MM.1S (cell line): Measurements from ENCODE around the gene FZR1.

Source experiments
- DNase-seq: peaks from one replicate; pipeline ENCODE4 v3.0.0-alpha.2; 2015
- H2AFZ ChIP-seq: fragments of 300-600 bp; sonication (generic); 2 replicates; pipeline ENCODE4 v1.6.0; 2016; ENCODE audit warnings: antibody characterized with exemption, low read length
- H3F3A ChIP-seq: fragments of 300-600 bp; sonication (generic); 2 replicates; pipeline ENCODE4 v1.6.1; 2016; ENCODE audit warnings: mild to moderate bottlenecking, antibody characterized with exemption, low read length, moderate library complexity, mixed read lengths; ENCODE audit not compliant: insufficient read depth
- H3K27ac ChIP-seq: fragments of 300-600 bp; sonication (generic); 2 replicates; pipeline ENCODE4 v1.5.1; 2016; ENCODE audit warnings: mild to moderate bottlenecking, low read length
- H3K27me3 ChIP-seq: fragments of 300-600 bp; sonication (generic); replicated peaks from 2 replicates; pipeline ENCODE4 v1.6.0; 2016; ENCODE audit warnings: low read length; ENCODE audit not compliant: insufficient read depth
- H3K36me3 ChIP-seq: fragments of 300-600 bp; sonication (generic); replicated peaks from 2 replicates; pipeline ENCODE4 v1.6.1; 2016; ENCODE audit warnings: mild to moderate bottlenecking, low read length, mixed read lengths; ENCODE audit not compliant: insufficient read depth
- H3K4me1 ChIP-seq: fragments of 300-600 bp; sonication (generic); 2 replicates; pipeline ENCODE4 v1.6.1; 2016; ENCODE audit warnings: low read length, mixed read lengths
- H3K4me2 ChIP-seq: fragments of 300-600 bp; sonication (generic); 2 replicates; pipeline ENCODE4 v1.6.0; 2016; ENCODE audit warnings: low read depth, low read length
- H3K4me3 ChIP-seq: fragments of 300-600 bp; sonication (generic); 2 replicates; pipeline ENCODE4 v1.5.1; 2016; ENCODE audit warnings: low read length, mixed read lengths
- H3K79me2 ChIP-seq: fragments of 300-600 bp; sonication (generic); 2 replicates; pipeline ENCODE4 v1.6.1; 2016; ENCODE audit warnings: mixed run types, low read length, mixed read lengths
- H3K9ac ChIP-seq: fragments of 300-600 bp; sonication (generic); 2 replicates; pipeline ENCODE4 v1.6.1; 2016; ENCODE audit warnings: low read length, mixed read lengths
- H3K9me2 ChIP-seq: fragments of 300-600 bp; sonication (generic); replicated peaks from 2 replicates; pipeline ENCODE4 v1.6.1; 2016; ENCODE audit warnings: mild to moderate bottlenecking, low read length, mixed read lengths; ENCODE audit not compliant: insufficient read depth
- H3K9me3 ChIP-seq: fragments of 300-600 bp; sonication (generic); replicated peaks from 2 replicates; pipeline ENCODE4 v1.6.1; 2016; ENCODE audit warnings: mild to moderate bottlenecking, low read length, mixed read lengths; ENCODE audit not compliant: insufficient read depth
- H4K20me1 ChIP-seq: fragments of 300-600 bp; sonication (generic); 2 replicates; pipeline ENCODE4 v1.6.1; 2016; ENCODE audit warnings: mild to moderate bottlenecking, low read length, moderate library complexity, mixed read lengths; ENCODE audit not compliant: insufficient read depth
- EZH2 ChIP-seq: fragments of 300-600 bp; sonication (generic); optimal IDR thresholded peaks from 2 replicates; pipeline ENCODE3; 2017; ENCODE audit warnings: low read depth, mild to moderate bottlenecking, antibody characterized with exemption, low read length, mixed read lengths
- EZH2phosphoT487 ChIP-seq: fragments of 300-600 bp; sonication (generic); IDR thresholded peaks from 2 replicates; pipeline ENCODE4 v1.6.1; 2018; ENCODE audit warnings: antibody characterized with exemption, low read length
- TF ChIP-seq, protein P1 (sequence below): fragments of 300-600 bp; sonication (generic); IDR thresholded peaks from 2 replicates; pipeline ENCODE4 v1.5.1; 2016; ENCODE audit warnings: antibody characterized with exemption, low read length, mixed read lengths

Gene FZR1

DNA sequence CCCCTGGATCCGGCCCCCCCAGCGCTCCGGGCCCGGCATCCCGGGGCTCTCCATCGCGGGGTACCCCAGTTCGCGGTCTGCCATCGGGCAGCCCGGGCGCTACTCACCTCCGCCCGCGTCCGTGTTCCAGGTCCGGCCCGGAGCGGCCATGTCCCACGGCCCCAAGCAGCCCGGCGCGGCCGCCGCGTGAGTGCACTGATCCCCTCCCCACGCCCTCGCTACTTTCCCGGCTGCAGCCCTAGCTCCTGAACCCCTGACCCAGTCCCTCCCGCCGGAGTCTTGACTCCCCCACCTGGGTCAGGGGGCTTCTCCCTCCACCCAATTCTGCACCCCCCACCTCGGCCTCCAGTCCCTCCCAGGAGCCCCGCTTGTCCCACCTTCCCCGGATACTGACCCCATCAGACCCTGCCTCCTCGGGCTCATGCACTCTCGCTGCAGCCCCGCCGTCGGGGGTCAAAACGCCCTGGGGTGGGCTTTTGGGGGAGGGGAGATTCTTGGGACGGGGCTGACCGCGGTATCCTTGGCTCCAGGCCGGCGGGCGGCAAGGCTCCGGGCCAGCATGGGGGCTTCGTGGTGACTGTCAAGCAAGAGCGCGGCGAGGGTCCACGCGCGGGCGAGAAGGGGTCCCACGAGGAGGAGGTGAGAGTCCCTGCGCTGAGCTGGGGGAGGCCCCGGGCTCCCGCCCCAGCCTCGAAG lies 67.2 kb downstream of the FZR1 start:
- Histone ChIP-seq H3K4me2 (peak overlapping the region; percentile 95), H4K20me1 (no peaks in the 10 kb centered on the region), H3K27ac (no peak overlapping the region; the same call in 1 of the 2 replicates), H3F3A (0 out of 2 replicates have a peak, but pooled peaks cover 9% of the 10 kb centered on the region), H3K9me3 (no peaks in the 10 kb centered on the region), H2AFZ (peak overlapping the region; percentile 83), H3K4me3 (peak overlapping the region; percentile 97), H3K9me2 (no peaks in the 10 kb centered on the region), H3K9ac (peak overlapping the region; percentile 72), H3K4me1 (0 out of 2 replicates have a peak, but pooled peaks cover 4% of the 10 kb centered on the region), H3K27me3 (peaks cover 8% of the 10 kb centered on the region), H3K36me3 (no peaks in the 10 kb centered on the region), H3K79me2 (peaks cover 6% of the 10 kb centered on the region)
- TF ChIP-seq EZH2phosphoT487 (no peak), EZH2 (no peak)
- TF ChIP-seq, protein P1, sequence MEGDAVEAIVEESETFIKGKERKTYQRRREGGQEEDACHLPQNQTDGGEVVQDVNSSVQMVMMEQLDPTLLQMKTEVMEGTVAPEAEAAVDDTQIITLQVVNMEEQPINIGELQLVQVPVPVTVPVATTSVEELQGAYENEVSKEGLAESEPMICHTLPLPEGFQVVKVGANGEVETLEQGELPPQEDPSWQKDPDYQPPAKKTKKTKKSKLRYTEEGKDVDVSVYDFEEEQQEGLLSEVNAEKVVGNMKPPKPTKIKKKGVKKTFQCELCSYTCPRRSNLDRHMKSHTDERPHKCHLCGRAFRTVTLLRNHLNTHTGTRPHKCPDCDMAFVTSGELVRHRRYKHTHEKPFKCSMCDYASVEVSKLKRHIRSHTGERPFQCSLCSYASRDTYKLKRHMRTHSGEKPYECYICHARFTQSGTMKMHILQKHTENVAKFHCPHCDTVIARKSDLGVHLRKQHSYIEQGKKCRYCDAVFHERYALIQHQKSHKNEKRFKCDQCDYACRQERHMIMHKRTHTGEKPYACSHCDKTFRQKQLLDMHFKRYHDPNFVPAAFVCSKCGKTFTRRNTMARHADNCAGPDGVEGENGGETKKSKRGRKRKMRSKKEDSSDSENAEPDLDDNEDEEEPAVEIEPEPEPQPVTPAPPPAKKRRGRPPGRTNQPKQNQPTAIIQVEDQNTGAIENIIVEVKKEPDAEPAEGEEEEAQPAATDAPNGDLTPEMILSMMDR, result no peak
- DNase-seq, result no peak

DNA sequence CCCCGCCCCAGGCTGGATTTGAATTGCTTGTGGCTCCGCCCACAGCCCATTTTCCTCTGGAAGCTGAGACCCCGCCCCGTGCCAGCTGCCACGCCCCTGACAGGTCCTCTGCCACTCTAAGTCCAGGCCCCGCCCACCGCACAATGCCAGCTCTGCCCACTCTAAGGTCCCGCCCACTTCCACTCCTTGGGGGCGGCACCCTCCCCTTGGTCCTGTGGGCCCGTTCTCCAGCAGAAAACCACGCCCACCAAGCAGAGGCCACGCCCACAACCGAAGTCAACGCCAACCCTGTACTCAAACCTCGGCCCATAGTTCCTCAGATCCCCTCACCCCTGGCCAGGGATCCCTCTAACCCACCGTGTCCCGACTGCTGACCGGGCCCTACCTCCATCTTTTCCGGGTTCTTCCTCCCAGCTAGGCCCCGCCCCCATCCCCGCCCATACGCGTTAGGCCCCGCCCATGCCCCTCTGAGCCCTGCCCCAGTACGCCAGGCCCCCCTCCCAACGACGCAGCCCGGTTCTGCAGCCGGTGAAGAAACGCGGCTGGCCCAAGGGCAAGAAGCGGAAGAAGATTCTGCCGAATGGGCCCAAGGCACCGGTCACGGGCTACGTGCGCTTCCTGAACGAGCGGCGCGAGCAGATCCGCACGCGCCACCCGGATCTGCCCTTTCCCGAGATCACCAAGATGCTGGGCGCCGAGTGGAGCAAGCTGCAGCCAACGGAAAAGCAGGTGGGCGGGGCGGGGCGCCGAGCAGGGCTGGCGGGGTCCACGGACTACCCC lies 67.9 kb downstream of the FZR1 start:
- Histone ChIP-seq H3K9ac (no peak overlapping the region), H3K27me3 (peaks cover 2% of the 10 kb centered on the region), H3K9me3 (no peaks in the 10 kb centered on the region), H2AFZ (no peak overlapping the region), H3K4me1 (0 out of 2 replicates have a peak, but pooled peaks cover 4% of the 10 kb centered on the region), H3K4me2 (peak overlapping the region; percentile 95; the same call in 1 of the 2 replicates), H4K20me1 (no peaks in the 10 kb centered on the region), H3K4me3 (peak overlapping the region; percentile 97; the same call in 1 of the 2 replicates), H3K27ac (no peak overlapping the region), H3K9me2 (no peaks in the 10 kb centered on the region), H3K79me2 (peaks cover 6% of the 10 kb centered on the region), H3F3A (0 out of 2 replicates have a peak, but pooled peaks cover 9% of the 10 kb centered on the region), H3K36me3 (no peaks in the 10 kb centered on the region)
- peak; percentile 98 for DNase-seq
- TF ChIP-seq, protein P1, result no peak
- TF ChIP-seq EZH2, result no peak
- TF ChIP-seq EZH2phosphoT487, result no peak

DNA sequence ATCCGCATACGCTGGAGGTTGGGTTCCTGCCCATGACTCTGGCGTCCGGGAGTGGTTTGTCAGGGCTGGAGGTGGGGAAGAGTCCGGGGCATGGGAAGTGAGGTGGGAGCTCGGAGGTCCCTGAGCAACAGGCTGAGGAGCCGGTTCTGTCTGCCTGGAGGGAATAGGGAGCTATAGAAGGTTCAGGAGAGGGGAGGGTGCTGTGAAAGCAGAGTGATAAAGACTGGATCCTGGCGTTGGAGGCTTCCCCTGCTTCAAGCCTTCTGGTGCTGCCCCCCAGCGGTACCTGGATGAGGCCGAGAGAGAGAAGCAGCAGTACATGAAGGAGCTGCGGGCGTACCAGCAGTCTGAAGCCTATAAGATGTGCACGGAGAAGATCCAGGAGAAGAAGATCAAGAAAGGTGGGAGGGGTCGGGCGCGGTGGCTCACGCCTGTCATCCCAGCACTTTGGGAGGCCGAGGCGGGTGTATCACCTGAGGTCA lies 69.2 kb downstream of the FZR1 start:
- H3K9me2 ChIP-seq, result no peaks in the 10 kb centered on the region
- no peak overlapping the region for H3K27ac ChIP-seq
- H3K9ac ChIP-seq, result no peak overlapping the region
- H3K9me3 ChIP-seq, result no peaks in the 10 kb centered on the region
- no peak for DNase-seq
- no peaks in the 10 kb centered on the region for H4K20me1 ChIP-seq
- TF ChIP-seq, protein P1, result peak; percentile 30
- no peak for TF ChIP-seq EZH2
- H3K36me3 ChIP-seq, result no peaks in the 10 kb centered on the region
- H2AFZ ChIP-seq, result no peak overlapping the region
- H3K27me3 ChIP-seq, result no peaks in the 10 kb centered on the region; the same call in 1 of the 2 replicates
- no peak overlapping the region for H3K4me2 ChIP-seq
- no peak overlapping the region for H3K4me3 ChIP-seq
- H3K4me1 ChIP-seq, result 0 out of 2 replicates have a peak, but pooled peaks cover 4% of the 10 kb centered on the region
- 0 out of 2 replicates have a peak, but pooled peaks cover 9% of the 10 kb centered on the region for H3F3A ChIP-seq
- peaks cover 6% of the 10 kb centered on the region for H3K79me2 ChIP-seq
